GM21528 (cell line): ENCODE results near the gene SPATS2.
A peak's percentile ranks its signal among the peaks of the same experiment; 100 is the strongest.
"Not testable (repeated sequence)": the region's sequence is repeated elsewhere in the genome, so short reads cannot be mapped to it uniquely, and the experiment has no call there.

Experiments
- ATAC-seq: cut with Tn5 transposase; IDR thresholded peaks from one replicate; pipeline ENCODE4 v1.9.1; 2021; ENCODE audit warnings: mild to moderate bottlenecking, moderate library complexity; ENCODE audit not compliant: unreplicated experiment, low FRiP score

Gene SPATS2

DNA sequence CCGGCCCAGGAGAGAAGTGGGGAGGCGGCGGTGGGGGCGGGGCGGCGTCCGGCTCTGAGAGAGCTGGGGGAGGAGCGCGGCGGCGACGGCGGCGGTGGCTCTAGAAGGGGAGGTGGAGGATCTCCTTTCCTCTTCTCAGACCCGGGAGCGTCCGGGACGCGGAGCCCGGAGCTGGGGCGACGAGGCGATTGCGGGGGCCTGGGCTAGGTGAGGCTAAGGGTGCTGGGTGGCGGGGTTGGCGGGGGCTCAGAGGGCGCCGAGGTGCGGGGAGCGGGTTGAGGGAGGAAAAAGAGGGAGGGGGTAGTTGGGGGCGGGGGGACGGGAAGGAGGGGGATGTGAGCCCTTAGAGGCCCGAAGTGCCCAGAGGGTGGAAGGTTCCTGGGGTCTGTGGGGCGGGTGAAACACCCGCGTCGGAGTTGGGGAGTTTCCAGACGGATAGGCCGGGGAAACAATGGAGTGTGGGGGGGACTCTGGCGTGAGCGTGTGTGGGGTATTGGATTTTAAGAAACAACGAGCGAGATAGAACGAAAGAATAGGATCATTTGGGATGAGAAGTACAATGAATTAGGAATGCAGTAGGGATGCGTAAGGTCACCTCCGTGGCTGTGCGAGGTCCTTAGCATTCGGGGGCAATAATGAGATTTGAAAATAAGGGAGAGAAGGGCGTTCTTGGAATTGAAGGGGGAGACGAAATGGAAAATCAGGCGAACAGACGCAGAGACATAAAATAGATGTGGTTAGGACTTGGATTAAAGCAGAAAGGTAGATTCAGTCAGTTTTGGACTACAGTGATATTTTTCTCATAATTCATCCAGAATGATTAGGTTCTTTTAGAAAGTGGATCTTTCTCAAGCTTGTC lies at the start of gene SPATS2:
Gene SPATS2, plus strand, starts transcription at position 82 of the 859 bp plus-strand sequence. CDS start 93,551 bp downstream, outside the sequence.
- no peak for ATAC-seq

DNA sequence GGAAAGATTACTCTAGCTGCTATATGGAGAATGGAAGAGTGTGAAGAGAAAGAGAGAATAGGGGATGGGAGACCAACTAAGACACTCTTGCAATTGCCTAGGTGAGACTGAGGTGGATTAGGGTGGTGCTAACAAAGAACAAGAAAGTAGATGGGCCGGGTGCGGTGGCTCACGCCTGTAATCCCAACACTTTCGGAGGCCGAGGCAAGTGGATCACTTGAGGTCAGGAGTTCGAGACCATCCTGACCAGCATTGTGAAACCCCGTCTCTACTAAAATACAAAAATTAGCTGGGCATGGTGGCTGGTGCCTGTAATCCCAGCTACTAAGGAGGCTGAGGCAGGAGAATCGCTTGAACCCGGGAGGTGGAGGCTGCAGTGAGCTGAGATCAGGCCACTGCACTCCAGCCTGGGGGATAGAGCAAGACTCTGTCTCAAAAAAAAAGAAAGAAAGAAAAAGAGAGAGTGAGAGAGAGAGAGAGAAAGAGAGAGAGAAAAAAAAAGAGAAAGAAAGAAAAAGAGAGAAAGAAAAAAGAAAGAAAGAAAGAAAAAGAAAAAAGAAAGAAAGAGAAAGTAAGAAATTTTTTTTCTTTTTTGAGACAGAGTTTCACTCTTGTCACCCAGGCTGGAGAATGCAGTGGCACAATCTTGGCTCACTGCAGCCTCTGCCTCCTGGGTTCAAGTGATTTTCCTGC lies 46.7 kb upstream of the SPATS2 start:
- not testable (repeated sequence) for ATAC-seq

DNA sequence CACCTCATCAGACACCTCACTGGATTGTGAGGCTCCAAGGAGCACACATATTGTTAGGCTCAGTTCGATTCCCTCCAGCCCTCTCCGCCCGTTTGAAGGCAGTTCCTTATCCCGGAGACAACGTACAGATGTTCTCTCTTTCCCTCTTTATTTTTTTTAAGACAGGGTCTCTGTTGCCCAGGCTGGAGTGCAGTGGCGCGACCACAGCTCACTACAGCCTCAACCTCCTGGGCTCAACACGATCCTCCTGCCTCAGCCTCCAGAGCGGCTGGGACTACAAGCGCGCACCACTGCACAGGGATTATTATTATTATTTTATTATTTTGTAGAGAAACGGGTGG lies 44.9 kb upstream of the SPATS2 start:
- ATAC-seq: peak; percentile 2

DNA sequence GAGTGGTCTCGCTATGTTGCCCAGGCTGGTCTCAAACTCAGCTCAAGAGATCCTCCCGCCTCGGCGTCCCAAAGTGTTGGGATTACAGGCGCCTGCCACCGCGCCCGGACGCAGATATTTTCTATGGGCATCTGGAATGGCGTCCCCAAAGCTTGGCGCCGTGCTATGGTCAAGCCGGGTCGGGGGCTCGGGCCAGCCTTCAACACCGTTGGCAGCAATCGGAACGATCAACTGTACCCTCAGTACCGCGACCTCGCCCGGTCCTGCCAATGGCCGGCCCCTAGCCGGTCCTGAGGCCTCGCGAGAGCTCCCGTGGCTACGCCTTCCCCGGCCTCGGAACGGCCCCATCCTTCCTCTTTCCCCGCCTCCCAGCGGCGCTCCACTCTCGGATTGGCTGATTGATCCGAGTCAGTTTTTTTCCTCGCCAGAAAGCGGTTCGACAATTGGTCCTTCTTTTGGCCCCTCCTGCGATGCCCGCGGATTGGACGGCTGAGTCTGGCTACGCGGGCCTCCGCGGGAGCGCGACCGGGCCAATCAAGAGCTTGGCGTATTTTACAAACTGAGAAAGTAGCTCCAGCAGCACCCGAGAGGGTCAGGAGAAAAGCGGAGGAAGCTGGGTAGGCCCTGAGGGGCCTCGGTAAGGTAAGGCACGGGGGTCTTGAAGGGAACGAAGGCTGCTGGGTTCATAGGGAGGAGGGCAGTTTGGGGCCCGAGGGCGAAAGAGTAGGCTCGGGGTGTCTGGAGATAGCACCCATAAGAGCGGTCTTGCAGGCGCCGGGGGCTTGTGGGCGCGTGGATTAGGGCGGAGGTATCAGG lies 44.3 kb upstream of the SPATS2 start, which contains the start of gene TROAP:
Gene TROAP, plus strand, starts transcription at position 548 of the 816 bp plus-strand sequence. CDS start 354 bp downstream, outside the sequence.
- peak; percentile 96 for ATAC-seq

DNA sequence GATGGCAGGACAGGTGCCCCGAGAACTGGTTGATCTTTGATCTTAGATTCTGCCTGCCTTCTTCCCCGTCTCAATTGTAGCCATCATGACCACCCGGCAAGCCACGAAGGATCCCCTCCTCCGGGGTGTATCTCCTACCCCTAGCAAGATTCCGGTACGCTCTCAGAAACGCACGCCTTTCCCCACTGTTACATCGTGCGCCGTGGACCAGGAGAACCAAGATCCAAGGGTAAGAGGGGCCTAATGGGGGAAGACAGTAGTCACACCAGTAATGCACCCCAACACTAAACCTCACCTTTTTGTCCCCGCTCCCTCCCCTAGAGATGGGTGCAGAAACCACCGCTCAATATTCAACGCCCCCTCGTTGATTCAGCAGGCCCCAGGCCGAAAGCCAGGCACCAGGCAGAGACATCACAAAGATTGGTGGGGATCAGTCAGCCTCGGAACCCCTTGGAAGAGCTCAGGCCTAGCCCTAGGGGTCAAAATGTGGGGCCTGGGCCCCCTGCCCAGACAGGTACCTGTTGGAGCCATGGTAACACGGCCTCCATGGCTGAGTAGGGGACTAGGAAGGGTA lies 43.7 kb upstream of the SPATS2 start:
- no peak for ATAC-seq

DNA sequence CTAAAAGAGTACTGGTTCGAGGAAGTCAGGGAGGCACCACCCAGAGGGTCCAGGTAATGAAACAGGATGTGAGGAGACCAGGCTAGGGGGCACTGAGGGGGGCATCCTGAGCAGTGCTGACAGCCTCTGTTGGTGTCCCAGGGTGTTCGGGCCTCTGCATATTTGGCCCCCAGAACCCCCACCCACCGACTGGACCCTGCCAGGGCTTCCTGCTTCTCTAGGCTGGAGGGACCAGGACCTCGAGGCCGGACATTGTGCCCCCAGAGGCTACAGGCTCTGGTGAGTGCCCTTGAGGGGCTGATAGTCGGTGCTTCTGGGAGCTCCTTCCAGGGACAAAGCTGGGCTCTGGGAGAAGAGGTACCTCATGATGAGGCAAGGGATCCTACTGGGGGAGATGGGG lies 41.7 kb upstream of the SPATS2 start:
- no peak for ATAC-seq

DNA sequence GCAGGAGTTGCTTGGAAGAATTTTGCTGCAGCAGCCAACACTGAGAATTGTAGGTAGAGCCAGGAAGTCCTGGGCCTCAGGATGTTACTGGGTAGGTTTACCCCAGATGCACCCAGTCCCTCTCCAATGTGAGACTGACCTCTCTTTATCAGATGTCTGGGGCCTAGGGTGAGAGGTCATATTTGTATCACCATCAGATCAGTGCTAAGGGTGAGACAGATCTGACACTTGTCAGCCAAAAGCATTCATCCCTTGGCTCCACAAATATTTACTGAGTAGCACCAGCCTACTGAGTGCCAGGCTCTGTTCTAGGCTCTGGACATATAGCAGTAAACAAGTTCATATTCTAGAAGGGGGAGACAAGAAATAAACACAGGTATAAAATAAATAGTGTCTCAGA lies 39.9 kb upstream of the SPATS2 start:
- no peak for ATAC-seq

DNA sequence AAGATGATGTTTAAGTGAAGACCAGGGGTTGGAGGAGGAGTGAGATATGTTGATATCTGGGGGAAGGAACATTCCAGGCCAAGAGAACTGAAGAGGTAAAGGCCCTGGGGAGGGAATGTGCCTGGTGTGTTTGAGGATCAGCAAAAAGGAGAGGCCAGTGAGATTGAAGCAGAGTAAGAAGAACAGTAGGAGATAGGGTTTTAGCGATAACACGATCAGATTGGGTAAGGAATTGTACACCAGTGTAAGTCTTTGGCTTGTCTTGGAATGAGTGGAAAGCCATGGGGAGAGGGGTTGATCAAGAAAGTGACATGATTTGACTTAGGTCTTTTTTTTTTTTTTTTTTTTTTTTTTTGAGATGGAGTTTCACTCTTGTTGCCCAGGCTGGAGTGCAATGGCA lies 39.4 kb upstream of the SPATS2 start:
- ATAC-seq: no peak

DNA sequence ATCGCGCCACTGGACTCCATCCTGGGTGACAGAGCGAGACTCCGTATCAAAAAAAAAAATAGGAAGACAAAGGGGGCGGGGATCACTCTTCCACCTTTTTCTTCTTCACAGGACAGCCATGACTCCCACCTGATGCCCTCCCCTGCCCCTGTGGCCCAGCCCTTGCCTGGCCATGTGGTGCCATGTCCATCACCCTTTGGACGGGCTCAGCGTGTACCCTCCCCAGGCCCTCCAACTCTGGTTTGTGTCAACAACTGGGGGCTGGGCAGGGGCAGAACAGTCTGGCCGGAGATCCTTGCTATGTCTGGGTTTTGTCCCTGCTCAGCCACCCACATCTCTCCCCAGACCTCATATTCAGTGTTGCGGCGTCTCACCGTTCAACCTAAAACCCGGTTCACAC lies 38.4 kb upstream of the SPATS2 start:
- ATAC-seq: no peak

DNA sequence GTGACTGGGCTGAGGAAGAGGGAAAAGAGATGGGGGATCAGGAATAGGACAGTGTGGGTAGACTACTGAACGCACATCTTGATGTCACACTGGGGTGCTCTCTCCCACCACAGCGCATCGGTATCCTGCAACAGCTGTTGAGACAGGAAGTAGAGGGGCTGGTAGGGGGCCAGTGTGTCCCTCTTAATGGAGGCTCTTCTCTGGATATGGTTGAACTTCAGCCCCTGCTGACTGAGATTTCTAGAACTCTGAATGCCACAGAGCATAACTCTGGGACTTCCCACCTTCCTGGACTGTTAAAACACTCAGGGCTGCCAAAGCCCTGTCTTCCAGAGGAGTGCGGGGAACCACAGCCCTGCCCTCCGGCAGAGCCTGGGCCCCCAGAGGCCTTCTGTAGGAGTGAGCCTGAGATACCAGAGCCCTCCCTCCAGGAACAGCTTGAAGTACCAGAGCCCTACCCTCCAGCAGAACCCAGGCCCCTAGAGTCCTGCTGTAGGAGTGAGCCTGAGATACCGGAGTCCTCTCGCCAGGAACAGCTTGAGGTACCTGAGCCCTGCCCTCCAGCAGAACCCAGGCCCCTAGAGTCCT lies 37.1 kb upstream of the SPATS2 start:
- ATAC-seq: no peak

DNA sequence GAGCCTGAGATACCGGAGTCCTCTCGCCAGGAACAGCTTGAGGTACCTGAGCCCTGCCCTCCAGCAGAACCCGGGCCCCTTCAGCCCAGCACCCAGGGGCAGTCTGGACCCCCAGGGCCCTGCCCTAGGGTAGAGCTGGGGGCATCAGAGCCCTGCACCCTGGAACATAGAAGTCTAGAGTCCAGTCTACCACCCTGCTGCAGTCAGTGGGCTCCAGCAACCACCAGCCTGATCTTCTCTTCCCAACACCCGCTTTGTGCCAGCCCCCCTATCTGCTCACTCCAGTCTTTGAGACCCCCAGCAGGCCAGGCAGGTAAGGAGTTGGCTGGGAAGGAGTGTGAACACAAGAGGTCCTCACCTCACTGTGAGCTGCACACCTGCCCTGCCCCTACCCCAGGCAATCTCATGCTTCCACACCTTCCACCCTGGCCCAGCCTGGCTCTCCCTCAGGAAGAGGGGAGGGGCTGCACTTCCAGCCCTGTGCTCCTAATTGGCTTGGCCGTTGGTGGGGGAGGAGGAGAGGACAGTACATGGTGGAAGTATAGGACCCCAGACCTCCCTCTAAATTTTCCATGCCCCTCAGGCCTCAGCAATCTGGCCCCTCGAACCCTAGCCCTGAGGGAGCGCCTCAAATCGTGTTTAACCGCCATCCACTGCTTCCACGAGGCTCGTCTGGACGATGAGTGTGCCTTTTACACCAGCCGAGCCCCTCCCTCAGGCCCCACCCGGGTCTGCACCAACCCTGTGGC lies 36.5 kb upstream of the SPATS2 start:
- no peak for ATAC-seq

DNA sequence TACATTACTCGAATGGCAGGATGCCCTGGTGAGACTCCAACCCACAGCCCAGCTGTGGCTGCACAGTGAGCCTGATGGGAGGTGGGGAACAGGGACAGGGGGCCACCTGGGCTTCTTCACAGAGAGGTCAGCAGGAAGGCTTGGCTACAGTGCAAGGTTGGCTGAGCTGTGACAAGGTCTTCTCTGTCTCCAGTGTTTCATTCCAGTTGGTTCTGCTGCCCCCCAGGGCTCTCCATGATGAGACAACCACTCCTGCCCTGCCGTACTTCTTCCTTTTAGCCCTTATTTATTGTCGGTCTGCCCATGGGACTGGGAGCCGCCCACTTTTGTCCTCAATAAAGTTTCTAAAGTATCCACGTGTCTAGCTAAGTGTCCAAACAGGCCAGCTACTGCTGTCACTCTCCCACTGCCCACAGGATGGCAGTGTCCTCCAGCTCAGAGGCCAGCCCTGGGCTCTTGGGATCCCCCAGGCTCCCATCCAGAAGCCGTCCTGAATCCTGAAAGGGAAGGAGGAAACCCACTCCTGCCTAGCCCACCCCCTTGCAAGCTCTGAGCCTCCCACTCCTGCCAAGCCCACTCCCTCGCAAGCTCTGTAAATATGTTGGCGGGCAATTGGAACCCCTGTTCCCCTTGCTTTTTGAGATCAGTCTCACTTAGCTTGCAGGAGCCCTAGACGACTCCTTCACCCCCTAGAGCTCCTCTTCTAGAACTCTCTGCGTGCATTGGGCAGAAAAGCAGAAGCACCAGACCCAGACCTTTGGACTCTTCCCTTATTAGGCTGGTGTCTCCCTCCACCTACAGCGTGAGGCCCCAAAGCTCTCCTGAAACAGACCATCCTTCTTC lies 35.7 kb upstream of the SPATS2 start:
- ATAC-seq: no peak

DNA sequence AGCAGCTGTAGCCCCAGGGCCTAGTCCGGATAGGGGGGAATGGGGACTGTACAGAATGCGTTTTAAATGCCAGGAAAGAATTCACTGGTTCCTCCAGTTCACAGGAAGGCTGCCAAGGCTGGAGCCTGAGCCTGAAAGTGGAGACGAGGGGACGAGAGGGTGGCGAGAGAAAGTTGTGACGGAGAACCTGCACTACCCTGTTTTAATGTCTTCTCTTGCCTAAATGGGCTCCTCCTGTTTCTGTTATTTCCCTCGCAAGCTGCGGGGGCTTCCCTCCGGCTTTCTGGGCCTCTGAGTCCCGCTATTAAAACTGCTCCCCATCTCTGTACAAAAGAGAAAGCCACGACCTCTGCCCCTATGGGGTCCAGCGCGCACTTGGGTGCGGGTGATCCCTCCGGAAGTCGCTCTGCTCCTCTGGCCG lies 34.8 kb upstream of the SPATS2 start:
- no peak for ATAC-seq

DNA sequence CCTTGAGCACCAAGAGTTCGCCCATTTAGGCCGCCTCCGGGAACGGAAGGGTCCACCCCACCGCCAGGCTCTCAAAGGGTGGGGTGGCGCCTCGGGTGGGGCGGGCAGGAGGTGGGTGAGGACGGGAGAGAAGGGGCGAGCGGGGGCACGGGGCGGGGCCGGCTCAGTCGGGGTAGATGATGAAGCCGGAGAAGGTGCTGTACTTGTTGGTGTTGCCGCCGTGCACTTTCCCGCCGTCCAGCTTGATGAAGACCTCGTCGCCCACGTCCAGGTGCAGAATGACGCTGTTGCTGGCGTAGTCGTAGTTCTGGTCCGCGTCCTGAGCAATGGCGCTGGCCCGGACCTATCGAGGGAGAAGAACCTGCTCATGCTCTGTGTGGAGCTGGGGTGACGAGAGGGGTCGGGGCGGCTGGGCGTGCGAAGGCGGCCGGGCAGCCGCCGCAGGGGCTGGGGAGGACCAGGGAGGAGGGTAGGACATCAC lies 34.3 kb upstream of the SPATS2 start:
- no peak for ATAC-seq

DNA sequence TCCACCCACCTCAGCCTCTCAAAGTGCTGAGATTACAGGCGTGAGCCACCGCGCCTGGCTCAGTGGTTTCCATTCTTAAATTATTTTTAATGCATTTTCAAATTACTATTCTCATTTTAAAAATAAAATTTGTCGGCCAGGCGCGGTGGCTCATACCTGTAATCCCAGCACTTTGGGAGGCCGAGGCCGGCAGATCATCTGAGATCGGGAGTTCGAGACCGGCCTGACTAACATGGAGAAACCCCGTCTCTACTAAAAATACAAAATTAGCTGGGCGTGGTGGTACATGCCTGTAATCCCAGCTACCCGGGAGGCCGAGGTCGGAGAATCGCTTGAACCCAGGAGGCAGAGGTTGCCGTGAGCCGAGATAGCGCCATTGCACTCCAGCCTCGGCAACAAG lies 33.5 kb upstream of the SPATS2 start:
- ATAC-seq: not testable (repeated sequence)

DNA sequence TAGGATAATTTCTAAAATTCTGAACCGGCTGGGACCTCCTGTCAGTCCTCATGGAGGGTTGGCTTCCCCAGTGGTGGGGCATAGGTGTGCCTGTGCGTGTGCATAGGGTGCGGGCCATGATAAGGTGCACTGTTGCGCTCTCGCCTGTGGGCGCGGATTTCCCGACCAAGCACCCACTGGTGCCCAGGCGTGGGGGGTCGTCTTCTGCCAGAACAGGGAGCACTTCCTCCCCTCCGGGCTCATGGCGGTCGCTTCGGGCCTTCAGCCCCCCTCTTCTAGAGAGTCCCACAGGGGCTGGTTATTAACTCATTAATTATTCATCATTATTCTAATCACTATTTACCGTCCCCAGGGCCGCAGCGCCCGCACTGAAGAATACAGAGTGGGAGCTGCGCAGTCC lies 33.0 kb upstream of the SPATS2 start:
- no peak for ATAC-seq

DNA sequence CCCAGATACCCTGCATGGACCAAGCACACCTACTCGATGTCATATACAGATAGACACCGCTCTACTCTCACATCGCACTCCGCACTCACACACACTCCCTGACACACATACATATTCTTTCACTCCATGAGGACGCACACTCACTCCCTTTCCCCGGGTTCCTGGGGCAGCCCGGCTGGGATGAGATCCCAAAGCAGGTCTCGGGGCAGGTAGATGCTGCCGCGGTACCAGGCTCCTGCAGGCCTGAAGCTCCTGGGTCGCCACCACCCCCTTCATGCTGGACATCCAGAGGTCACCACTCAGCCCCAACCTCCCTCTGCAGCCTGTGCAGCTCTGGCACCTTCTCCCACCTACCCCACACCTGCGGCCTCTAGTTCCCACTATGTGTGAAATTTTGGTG lies 32.6 kb upstream of the SPATS2 start:
- no peak for ATAC-seq

DNA sequence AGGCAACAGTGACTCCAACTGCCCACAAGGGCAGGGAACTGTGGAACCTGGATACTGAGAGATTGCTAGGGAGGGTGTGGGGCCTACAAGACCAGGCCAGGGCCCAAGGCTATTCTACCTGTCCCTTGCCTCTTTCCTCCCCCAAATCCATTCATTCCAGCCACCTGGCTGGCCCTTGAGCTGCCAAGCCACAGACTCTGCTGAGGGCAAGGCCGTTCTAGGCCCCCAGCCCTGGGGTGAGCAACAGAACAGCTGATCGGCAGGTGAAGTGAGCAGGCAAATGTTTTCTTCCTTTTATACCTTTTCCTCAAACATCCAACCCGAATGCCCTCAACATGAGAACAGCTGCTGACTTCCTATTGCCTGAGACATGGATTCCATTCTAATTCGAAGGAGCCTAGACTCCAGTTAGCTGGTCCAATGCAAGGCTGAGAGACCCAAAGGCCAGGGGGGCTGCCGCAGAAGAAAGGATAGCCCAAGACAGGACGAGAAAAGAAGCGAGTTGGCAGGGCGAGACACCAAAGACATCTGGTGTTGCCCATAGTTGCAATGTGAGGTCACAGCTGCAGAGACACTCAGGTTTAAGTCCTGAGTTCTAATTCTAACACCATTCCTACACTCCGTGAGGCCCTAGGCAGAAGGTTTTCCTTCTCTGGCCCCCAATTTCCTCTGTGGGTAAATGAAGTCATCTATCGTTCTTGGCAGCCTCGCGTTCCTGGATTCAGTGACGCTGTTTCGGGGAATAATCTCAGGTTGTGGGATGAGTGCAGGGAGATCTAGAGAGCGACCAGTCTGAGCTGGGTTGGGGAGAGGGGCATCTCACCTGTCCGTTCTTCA lies 31.9 kb upstream of the SPATS2 start:
- no peak for ATAC-seq
